ENCODE results near the gene THOC5.

- no peak for TF ChIP-seq CTCF (IDR thresholded peaks at IDR 0.05)
- TF ChIP-seq POLR2AphosphoS5 (IDR thresholded peaks at IDR 0.05): no peak
These were observed 15.6 kb upstream of the THOC5 start for GRCh38 chr22:29569011-29569678.
